ENCODE measurements around the gene LMAN1L.

The LMAN1L gene

GRCh38 chr15:74812533-74812932 is at the start of gene LMAN1L:
Gene LMAN1L (plus strand): TSS chr15:74812835. CDS start chr15:74812855, 20 bp downstream.
- no peak for FAIRE-seq

GRCh38 chr15:74763416-74763815 is 49.2 kb upstream of the LMAN1L start:
- no peak for FAIRE-seq

GRCh38 chr15:74767167-74768098 is 45.2 kb upstream of the LMAN1L start:
- no peak for FAIRE-seq

- FAIRE-seq = no peak
These were observed 44.4 kb upstream of the LMAN1L start for GRCh38 chr15:74768099-74768770.

GRCh38 chr15:74768771-74769342 is 43.8 kb upstream of the LMAN1L start:
- peak; percentile 55 for FAIRE-seq

GRCh38 chr15:74769463-74770025 is 43.1 kb upstream of the LMAN1L start:
- no peak for FAIRE-seq

- no peak for FAIRE-seq
These were observed 42.3 kb upstream of the LMAN1L start for GRCh38 chr15:74770211-74770903.

GRCh38 chr15:74773329-74773728 is 39.3 kb upstream of the LMAN1L start:
- no peak for FAIRE-seq

- FAIRE-seq = no peak
These were observed 38.8 kb upstream of the LMAN1L start for GRCh38 chr15:74773731-74774252.

- FAIRE-seq = no peak
These were observed 37.5 kb upstream of the LMAN1L start for GRCh38 chr15:74775132-74775562.

GRCh38 chr15:74775894-74776293 is 36.7 kb upstream of the LMAN1L start:
- no peak for FAIRE-seq

GRCh38 chr15:74776821-74777768 is 35.5 kb upstream of the LMAN1L start:
- FAIRE-seq = no peak

- no peak for FAIRE-seq
These were observed 34.7 kb upstream of the LMAN1L start for GRCh38 chr15:74777769-74778598.

- no peak for FAIRE-seq
These were observed 34.0 kb upstream of the LMAN1L start for GRCh38 chr15:74778599-74778970.

- no peak for FAIRE-seq
These were observed 33.4 kb upstream of the LMAN1L start for GRCh38 chr15:74779162-74779648.

GRCh38 chr15:74780523-74781430 is 31.9 kb upstream of the LMAN1L start:
- FAIRE-seq = no peak

GRCh38 chr15:74781431-74782258 is 31.0 kb upstream of the LMAN1L start, which contains the start of gene CSK:
Gene CSK (plus strand): TSS chr15:74782080. CDS start chr15:74798298, 16,218 bp downstream.
- no peak for FAIRE-seq

Data from A204.1 (cell line).